CD4-positive, alpha-beta T cell treated with Interleukin-4 for 1 hour (primary cell): ENCODE data around the gene MYO10.
"Not testable (repeated sequence)": the region's sequence is repeated elsewhere in the genome, so short reads cannot be mapped to it uniquely, and the experiment has no call there.

Experiments
- DNase-seq, 2 donors: peaks; one replicate each; pipeline ENCODE4 v3.0.0-alpha.2; 2020 to 2022

Gene MYO10

GRCh38 chr5:16773991-16774390 is 162.1 kb downstream of the MYO10 start:
- DNase-seq = no peak

- no peak for DNase-seq
Measured at GRCh38 chr5:16772556-16772955, 163.5 kb downstream of the MYO10 start.

- DNase-seq = no peak
Measured at GRCh38 chr5:16768184-16768583, 167.9 kb downstream of the MYO10 start.

- DNase-seq = no peak
Measured at GRCh38 chr5:16763211-16763610, 172.9 kb downstream of the MYO10 start.

GRCh38 chr5:16759147-16759773 is 176.8 kb downstream of the MYO10 start:
- no peak for DNase-seq

GRCh38 chr5:16757989-16758501 is 178.0 kb downstream of the MYO10 start:
- DNase-seq = no peak

GRCh38 chr5:16757577-16757976 is 178.5 kb downstream of the MYO10 start:
- not testable (repeated sequence) for DNase-seq

GRCh38 chr5:16757146-16757545 is 178.9 kb downstream of the MYO10 start:
- DNase-seq = no peak

GRCh38 chr5:16756692-16757091 is 179.4 kb downstream of the MYO10 start:
- DNase-seq = no peak

- DNase-seq = no peak
Measured at GRCh38 chr5:16755641-16756040, 180.4 kb downstream of the MYO10 start.

GRCh38 chr5:16754601-16755000 is 181.5 kb downstream of the MYO10 start:
- DNase-seq = no peak

- DNase-seq = no peak
Measured at GRCh38 chr5:16754086-16754485, 182.0 kb downstream of the MYO10 start.

- DNase-seq = no peak
Measured at GRCh38 chr5:16750445-16750844, 185.6 kb downstream of the MYO10 start.

- no peak for DNase-seq
Measured at GRCh38 chr5:16749626-16750025, 186.5 kb downstream of the MYO10 start.

- no peak for DNase-seq
Measured at GRCh38 chr5:16744164-16744880, 191.8 kb downstream of the MYO10 start.

- no peak for DNase-seq
Measured at GRCh38 chr5:16742938-16743337, 193.2 kb downstream of the MYO10 start.

GRCh38 chr5:16740811-16741392 is 195.2 kb downstream of the MYO10 start:
- DNase-seq = no peak

GRCh38 chr5:16740066-16740810 is 195.8 kb downstream of the MYO10 start:
- DNase-seq = no peak

- DNase-seq = not testable (repeated sequence)
Measured at GRCh38 chr5:16738393-16738792, 197.7 kb downstream of the MYO10 start.

GRCh38 chr5:16737620-16738364 is 198.3 kb downstream of the MYO10 start:
- no peak for DNase-seq

GRCh38 chr5:16737209-16737608 is 198.9 kb downstream of the MYO10 start:
- no peak for DNase-seq

GRCh38 chr5:16736158-16736995 is 199.7 kb downstream of the MYO10 start:
- no peak for DNase-seq
